ENCODE data around the gene DPYD.

Gene DPYD

GRCh38 chr1:97588772-97589171 lies 332.1 kb downstream of the DPYD start:
- Histone ChIP-seq H3K9me2 (replicated peaks; ENCODE audit: low read depth, low read length) (no peaks in the 10 kb centered on the region), H3F3A (ENCODE audit: low read depth) (peaks cover 4% of the 10 kb centered on the region; the same call in 1 of the 2 replicates), H3K4me1 (ENCODE audit: insufficient read depth, low read length, poor library complexity, severe bottlenecking) (peaks cover 6% of the 10 kb centered on the region), H3K9ac (ENCODE audit: low read depth, low read length, poor library complexity, severe bottlenecking) (no peak overlapping the region), H3K4me3 (ENCODE audit: low read length, poor library complexity, severe bottlenecking) (no peak overlapping the region), H3K79me2 (ENCODE audit: insufficient read depth, low read length) (no peaks in the 10 kb centered on the region), H4K20me1 (ENCODE audit: insufficient read depth, low read length, poor library complexity, severe bottlenecking) (no peaks in the 10 kb centered on the region), H3K27me3 (ENCODE audit: insufficient read depth, low read length, poor library complexity, severe bottlenecking) (no peaks in the 10 kb centered on the region), H3K4me2 (ENCODE audit: low read depth, low read length, poor library complexity, severe bottlenecking) (no peak overlapping the region), H3K9me3 (ENCODE audit: insufficient read depth, low read depth, low read length) (peaks cover 13% of the 10 kb centered on the region), H2AFZ (ENCODE audit: low read length) (no peak overlapping the region), H3K36me3 (ENCODE audit: insufficient read depth, low read length) (peaks cover 59% of the 10 kb centered on the region)
- TF ChIP-seq, protein P1, sequence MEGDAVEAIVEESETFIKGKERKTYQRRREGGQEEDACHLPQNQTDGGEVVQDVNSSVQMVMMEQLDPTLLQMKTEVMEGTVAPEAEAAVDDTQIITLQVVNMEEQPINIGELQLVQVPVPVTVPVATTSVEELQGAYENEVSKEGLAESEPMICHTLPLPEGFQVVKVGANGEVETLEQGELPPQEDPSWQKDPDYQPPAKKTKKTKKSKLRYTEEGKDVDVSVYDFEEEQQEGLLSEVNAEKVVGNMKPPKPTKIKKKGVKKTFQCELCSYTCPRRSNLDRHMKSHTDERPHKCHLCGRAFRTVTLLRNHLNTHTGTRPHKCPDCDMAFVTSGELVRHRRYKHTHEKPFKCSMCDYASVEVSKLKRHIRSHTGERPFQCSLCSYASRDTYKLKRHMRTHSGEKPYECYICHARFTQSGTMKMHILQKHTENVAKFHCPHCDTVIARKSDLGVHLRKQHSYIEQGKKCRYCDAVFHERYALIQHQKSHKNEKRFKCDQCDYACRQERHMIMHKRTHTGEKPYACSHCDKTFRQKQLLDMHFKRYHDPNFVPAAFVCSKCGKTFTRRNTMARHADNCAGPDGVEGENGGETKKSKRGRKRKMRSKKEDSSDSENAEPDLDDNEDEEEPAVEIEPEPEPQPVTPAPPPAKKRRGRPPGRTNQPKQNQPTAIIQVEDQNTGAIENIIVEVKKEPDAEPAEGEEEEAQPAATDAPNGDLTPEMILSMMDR (conservative IDR thresholded peaks at IDR 0.05; ENCODE audit: low read length): no peak
- no peak for TF ChIP-seq EZH2phosphoT487 (IDR thresholded peaks at IDR 0.05; ENCODE audit: borderline replicate concordance)

- Histone ChIP-seq H3K36me3 (ENCODE audit: insufficient read depth, low read length) (peaks cover 2% of the 10 kb centered on the region; the same call in 1 of the 2 replicates), H3K9ac (ENCODE audit: low read depth, low read length, poor library complexity, severe bottlenecking) (no peak overlapping the region), H3K4me3 (ENCODE audit: low read length, poor library complexity, severe bottlenecking) (no peak overlapping the region), H3K9me3 (ENCODE audit: insufficient read depth, low read depth, low read length) (peaks cover 3% of the 10 kb centered on the region; the same call in 1 of the 2 replicates), H3K27me3 (ENCODE audit: insufficient read depth, low read length, poor library complexity, severe bottlenecking) (no peaks in the 10 kb centered on the region), H3K9me2 (replicated peaks; ENCODE audit: low read depth, low read length) (no peaks in the 10 kb centered on the region), H3K4me2 (ENCODE audit: low read depth, low read length, poor library complexity, severe bottlenecking) (no peak overlapping the region), H4K20me1 (ENCODE audit: insufficient read depth, low read length, poor library complexity, severe bottlenecking) (no peaks in the 10 kb centered on the region), H2AFZ (ENCODE audit: low read length) (no peak overlapping the region), H3F3A (ENCODE audit: low read depth) (peaks cover 4% of the 10 kb centered on the region; the same call in 1 of the 2 replicates), H3K4me1 (ENCODE audit: insufficient read depth, low read length, poor library complexity, severe bottlenecking) (peaks cover 8% of the 10 kb centered on the region), H3K79me2 (ENCODE audit: insufficient read depth, low read length) (no peaks in the 10 kb centered on the region)
- TF ChIP-seq EZH2phosphoT487 (IDR thresholded peaks at IDR 0.05; ENCODE audit: borderline replicate concordance): no peak
- TF ChIP-seq, protein P1 (conservative IDR thresholded peaks at IDR 0.05; ENCODE audit: low read length): no peak
Measured at GRCh38 chr1:97581614-97582051, 339.2 kb downstream of the DPYD start.

DNA sequence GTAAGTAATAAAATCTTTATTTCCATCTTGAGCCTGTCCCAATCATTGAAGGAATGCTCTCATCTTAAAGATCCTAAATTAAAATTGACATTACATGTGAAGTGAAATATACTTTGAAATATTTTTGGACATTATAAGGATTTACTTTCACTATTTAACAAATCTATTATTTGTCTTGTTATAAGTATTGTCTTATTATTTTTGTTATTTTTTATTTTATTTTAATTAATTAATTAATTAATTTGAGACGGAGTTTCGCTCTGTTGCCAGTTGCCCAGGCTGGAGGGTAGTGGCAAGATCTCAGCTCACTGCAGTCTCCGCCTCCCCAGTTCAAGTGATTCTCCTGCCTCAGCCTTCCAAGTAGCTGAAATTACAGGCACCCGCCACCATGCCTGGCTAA lies 343.2 kb downstream of the DPYD start:
- H3K9me2 ChIP-seq (replicated peaks; ENCODE audit: low read depth, low read length): no peaks in the 10 kb centered on the region
- H3K4me2 ChIP-seq (ENCODE audit: low read depth, low read length, poor library complexity, severe bottlenecking): no peak overlapping the region
- H3K4me3 ChIP-seq (ENCODE audit: low read length, poor library complexity, severe bottlenecking): no peak overlapping the region
- H3K9me3 ChIP-seq (ENCODE audit: insufficient read depth, low read depth, low read length): no peaks in the 10 kb centered on the region
- TF ChIP-seq, protein P1 (conservative IDR thresholded peaks at IDR 0.05; ENCODE audit: low read length): no peak
- no peak for TF ChIP-seq EZH2phosphoT487 (IDR thresholded peaks at IDR 0.05; ENCODE audit: borderline replicate concordance)
- H3K79me2 ChIP-seq (ENCODE audit: insufficient read depth, low read length): no peaks in the 10 kb centered on the region
- H3F3A ChIP-seq (ENCODE audit: low read depth): no peaks in the 10 kb centered on the region
- no peaks in the 10 kb centered on the region; the same call in 1 of the 2 replicates for H3K36me3 ChIP-seq (ENCODE audit: insufficient read depth, low read length)
- H3K4me1 ChIP-seq (ENCODE audit: insufficient read depth, low read length, poor library complexity, severe bottlenecking): no peaks in the 10 kb centered on the region
- H4K20me1 ChIP-seq (ENCODE audit: insufficient read depth, low read length, poor library complexity, severe bottlenecking): no peaks in the 10 kb centered on the region
- no peak overlapping the region for H3K9ac ChIP-seq (ENCODE audit: low read depth, low read length, poor library complexity, severe bottlenecking)
- H2AFZ ChIP-seq (ENCODE audit: low read length): no peak overlapping the region
- no peaks in the 10 kb centered on the region for H3K27me3 ChIP-seq (ENCODE audit: insufficient read depth, low read length, poor library complexity, severe bottlenecking)

Measured in Loucy (cell line).